Measurements from ENCODE around the gene DNAJB13.

Gene DNAJB13

GRCh38 chr11:73951797-73952196 is 971 bp downstream of the DNAJB13 start:
- no peak for DNase-seq (ENCODE audit: low read depth)

- DNase-seq (ENCODE audit: low read depth), result no peak
Observed at GRCh38 chr11:73956876-73957653, 6.2 kb downstream of the DNAJB13 start.

GRCh38 chr11:73957654-73958361 is 7.0 kb downstream of the DNAJB13 start:
- no peak for DNase-seq (ENCODE audit: low read depth)

- DNase-seq (ENCODE audit: low read depth), result no peak
Observed at GRCh38 chr11:73958521-73959141, 7.8 kb downstream of the DNAJB13 start.

GRCh38 chr11:73961321-73961720 is 10.5 kb downstream of the DNAJB13 start:
- no peak for DNase-seq (ENCODE audit: low read depth)

GRCh38 chr11:73962101-73962705 is 11.4 kb downstream of the DNAJB13 start:
- no peak for DNase-seq (ENCODE audit: low read depth)

GRCh38 chr11:73963861-73964260 is 13.0 kb downstream of the DNAJB13 start:
- DNase-seq (ENCODE audit: low read depth), result no peak

GRCh38 chr11:73965076-73965763 is 14.4 kb downstream of the DNAJB13 start:
- no peak for DNase-seq (ENCODE audit: low read depth)

- no peak for DNase-seq (ENCODE audit: low read depth)
Observed at GRCh38 chr11:73965764-73966121, 14.9 kb downstream of the DNAJB13 start.

- DNase-seq (ENCODE audit: low read depth), result no peak
Observed at GRCh38 chr11:73968356-73968966, 17.6 kb downstream of the DNAJB13 start.

- DNase-seq (ENCODE audit: low read depth), result no peak
Observed at GRCh38 chr11:73969091-73969490, 18.3 kb downstream of the DNAJB13 start.

GRCh38 chr11:73969991-73970800 is 19.4 kb downstream of the DNAJB13 start:
- DNase-seq (ENCODE audit: low read depth), result no peak

GRCh38 chr11:73971175-73971719 is 20.4 kb downstream of the DNAJB13 start:
- DNase-seq (ENCODE audit: low read depth), result no peak

- no peak for DNase-seq (ENCODE audit: low read depth)
Observed at GRCh38 chr11:73972187-73972586, 21.4 kb downstream of the DNAJB13 start.

- DNase-seq (ENCODE audit: low read depth), result no peak
Observed at GRCh38 chr11:73972620-73973449, 22.0 kb downstream of the DNAJB13 start.

GRCh38 chr11:73974604-73975478 is 24.0 kb downstream of the DNAJB13 start:
- no peak for DNase-seq (ENCODE audit: low read depth)

GRCh38 chr11:73975479-73975757 is 24.6 kb downstream of the DNAJB13 start:
- DNase-seq (ENCODE audit: low read depth), result no peak

- no peak for DNase-seq (ENCODE audit: low read depth)
Observed at GRCh38 chr11:73976451-73977151, 25.8 kb downstream of the DNAJB13 start.
